Endothelial cell of umbilical vein (primary cell): ENCODE results near the gene SKI.

ENCODE experiments used
- EZH2 ChIP-seq: IDR thresholded peaks from 2 replicates; pipeline ENCODE4 v1.6.1; 2012; ENCODE audit warnings: borderline replicate concordance, low read depth, mild to moderate bottlenecking, moderate library complexity, low read length, inconsistent platforms; ENCODE audit not compliant: severe bottlenecking
- JUN ChIP-seq: IDR thresholded peaks from 2 replicates; pipeline ENCODE4 v1.6.1; 2011; ENCODE audit warnings: borderline replicate concordance, low read depth; ENCODE audit not compliant: insufficient read length, insufficient read depth
- MYC ChIP-seq: IDR thresholded peaks from one replicate; pipeline ENCODE4 v1.6.1; 2011; ENCODE audit warnings: mild to moderate bottlenecking, low read depth, low read length
- POLR2A ChIP-seq: IDR thresholded peaks from 2 replicates; pipeline ENCODE4 v1.6.1; 2012; ENCODE audit warnings: low read depth, mild to moderate bottlenecking, control low read depth, low read length
- POLR2AphosphoS5 ChIP-seq: IDR thresholded peaks from 2 replicates; pipeline ENCODE4 v1.6.1; 2012; ENCODE audit warnings: low read depth, mild to moderate bottlenecking, control low read depth, low read length, moderate library complexity; ENCODE audit not compliant: insufficient read depth
- TF ChIP-seq, protein P1 (sequence below), 2 donors: IDR thresholded peaks; 1 replicate in 1 of 2; 2 replicates in 1 of 2; pipeline ENCODE4 v1.5.1; 2011; ENCODE audit warnings: low read length in 2 of 2, mild to moderate bottlenecking in 2 of 2, moderate library complexity in 2 of 2, control low read depth in 1 of 2, inconsistent platforms in 1 of 2, low read depth in 1 of 2; ENCODE audit not compliant: insufficient read depth in 1 of 2; ENCODE audit errors: extremely low read depth in 1 of 2
- TF ChIP-seq, protein P2 (sequence below): IDR thresholded peaks from 2 replicates; pipeline ENCODE4 v1.6.1; 2011; ENCODE audit not compliant: insufficient read depth, insufficient read length

DNA sequence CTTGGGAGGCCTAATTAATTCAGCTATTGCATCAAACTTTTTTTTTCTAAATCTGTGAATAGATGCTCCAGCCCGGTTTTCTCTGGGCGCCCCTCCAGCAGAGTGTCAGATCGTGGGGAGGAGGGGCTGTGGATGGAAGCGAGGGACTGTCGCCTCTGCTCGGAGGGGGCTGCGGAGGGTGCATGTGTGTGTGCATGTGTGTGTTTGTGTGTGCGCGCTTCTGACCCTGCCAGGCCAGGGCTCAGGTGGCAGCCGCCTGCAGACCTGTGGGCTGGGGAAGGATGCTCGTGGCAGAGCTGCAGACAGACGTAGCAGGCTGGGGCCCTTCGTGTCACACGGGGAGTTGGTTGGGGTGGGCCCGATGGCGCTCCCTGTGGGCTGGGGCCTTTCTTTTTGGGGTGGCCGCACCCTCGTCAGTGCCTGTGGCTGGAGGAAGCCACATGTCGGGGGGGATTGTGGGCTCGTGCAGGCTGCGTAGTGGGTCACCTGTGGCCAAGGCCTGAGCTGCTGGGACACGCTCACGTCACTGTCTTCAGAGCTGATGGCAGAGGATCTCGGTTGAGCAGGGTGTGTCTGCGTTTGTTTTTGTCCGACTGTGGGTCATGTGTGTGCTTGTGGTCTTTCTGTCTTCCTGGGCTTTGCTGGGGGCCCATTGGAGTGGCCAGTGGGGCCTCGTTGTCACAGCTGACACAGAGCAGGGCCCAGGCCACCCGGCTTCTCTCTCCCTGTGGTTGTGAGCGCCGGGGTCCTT lies 2.8 kb downstream of the SKI start:
- TF ChIP-seq POLR2AphosphoS5 (no peak), JUN (no peak), POLR2A (no peak), EZH2 (no peak), MYC (no peak)
- TF ChIP-seq, protein P1, sequence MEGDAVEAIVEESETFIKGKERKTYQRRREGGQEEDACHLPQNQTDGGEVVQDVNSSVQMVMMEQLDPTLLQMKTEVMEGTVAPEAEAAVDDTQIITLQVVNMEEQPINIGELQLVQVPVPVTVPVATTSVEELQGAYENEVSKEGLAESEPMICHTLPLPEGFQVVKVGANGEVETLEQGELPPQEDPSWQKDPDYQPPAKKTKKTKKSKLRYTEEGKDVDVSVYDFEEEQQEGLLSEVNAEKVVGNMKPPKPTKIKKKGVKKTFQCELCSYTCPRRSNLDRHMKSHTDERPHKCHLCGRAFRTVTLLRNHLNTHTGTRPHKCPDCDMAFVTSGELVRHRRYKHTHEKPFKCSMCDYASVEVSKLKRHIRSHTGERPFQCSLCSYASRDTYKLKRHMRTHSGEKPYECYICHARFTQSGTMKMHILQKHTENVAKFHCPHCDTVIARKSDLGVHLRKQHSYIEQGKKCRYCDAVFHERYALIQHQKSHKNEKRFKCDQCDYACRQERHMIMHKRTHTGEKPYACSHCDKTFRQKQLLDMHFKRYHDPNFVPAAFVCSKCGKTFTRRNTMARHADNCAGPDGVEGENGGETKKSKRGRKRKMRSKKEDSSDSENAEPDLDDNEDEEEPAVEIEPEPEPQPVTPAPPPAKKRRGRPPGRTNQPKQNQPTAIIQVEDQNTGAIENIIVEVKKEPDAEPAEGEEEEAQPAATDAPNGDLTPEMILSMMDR (IDR thresholded peaks at IDR 0.05; ENCODE audit: extremely low read depth in 1 of 2, insufficient read depth in 1 of 2, low read depth in 1 of 2, low read length in 2 of 2): no peak
- TF ChIP-seq, protein P2, sequence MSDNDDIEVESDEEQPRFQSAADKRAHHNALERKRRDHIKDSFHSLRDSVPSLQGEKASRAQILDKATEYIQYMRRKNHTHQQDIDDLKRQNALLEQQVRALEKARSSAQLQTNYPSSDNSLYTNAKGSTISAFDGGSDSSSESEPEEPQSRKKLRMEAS: no peak
